GM10266 (cell line): ENCODE data around the gene CAMTA1.

Experiments
- DNase-seq: peaks from one replicate; pipeline ENCODE4 v3.0.0; 2012; ENCODE audit errors: extremely low spot score
- CTCF ChIP-seq: IDR thresholded peaks from 2 replicates; pipeline ENCODE4 v1.5.1; 2012; ENCODE audit warnings: mild to moderate bottlenecking, low read depth; ENCODE audit not compliant: control insufficient read depth, insufficient read depth; ENCODE audit errors: missing control alignments

CAMTA1 gene

DNA sequence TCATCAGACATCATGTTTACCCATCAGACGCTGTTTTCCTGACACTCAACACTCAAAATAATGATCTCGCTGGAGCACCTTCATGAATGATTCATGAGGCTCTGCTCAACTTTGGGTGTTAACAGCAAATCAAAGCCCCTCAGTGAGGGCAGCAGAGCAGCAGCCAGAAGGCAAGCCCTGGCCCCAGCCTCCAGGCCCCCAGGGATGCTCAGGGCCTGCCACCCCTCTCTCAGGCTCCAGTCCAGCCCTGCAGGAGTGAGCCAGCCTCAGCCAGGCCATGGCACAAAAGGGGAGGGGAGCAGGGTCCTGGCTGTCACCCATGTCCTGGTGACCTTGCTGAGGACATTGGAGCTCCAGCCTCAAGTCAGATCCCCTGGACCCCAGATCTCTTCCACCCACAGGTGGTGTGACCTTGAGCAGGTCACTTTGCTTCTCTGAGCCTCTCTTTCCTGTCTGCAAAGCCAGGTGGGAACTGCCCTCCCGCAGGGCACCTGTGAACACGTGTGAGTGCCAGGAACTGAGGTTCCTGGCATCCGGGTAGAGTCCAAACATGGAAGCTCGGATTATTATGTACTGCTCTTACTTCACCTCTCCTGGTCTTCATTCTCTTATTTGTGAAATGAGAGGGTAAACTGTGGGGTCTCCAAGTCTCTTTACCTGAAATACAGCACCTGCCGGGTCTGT is 824.2 kb downstream of the CAMTA1 start:
- no peak for DNase-seq
- no peak for TF ChIP-seq CTCF

GRCh38 chr1:7610106-7610731 is 825.0 kb downstream of the CAMTA1 start:
- TF ChIP-seq CTCF = no peak
- no peak for DNase-seq

DNA sequence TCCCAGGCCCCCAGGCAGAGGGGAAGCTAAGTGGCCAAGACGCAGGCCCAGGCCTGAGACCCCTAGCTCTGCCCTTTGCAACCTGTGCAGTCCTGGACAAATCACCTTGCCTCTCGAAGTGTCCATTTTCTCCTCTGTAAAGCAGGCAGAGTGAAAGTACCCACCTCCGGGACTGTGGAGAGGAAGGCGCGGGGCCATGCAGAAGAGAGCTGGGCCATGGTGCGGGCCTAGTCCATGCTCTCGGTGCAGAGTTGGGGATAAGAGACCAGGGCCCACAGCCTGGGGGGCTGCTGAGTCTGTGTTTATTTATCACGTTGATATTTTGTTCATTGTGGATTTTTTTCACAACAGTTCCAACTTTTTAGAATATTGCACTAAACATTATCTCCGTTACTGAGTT is 825.7 kb downstream of the CAMTA1 start:
- DNase-seq = no peak
- TF ChIP-seq CTCF = no peak

DNA sequence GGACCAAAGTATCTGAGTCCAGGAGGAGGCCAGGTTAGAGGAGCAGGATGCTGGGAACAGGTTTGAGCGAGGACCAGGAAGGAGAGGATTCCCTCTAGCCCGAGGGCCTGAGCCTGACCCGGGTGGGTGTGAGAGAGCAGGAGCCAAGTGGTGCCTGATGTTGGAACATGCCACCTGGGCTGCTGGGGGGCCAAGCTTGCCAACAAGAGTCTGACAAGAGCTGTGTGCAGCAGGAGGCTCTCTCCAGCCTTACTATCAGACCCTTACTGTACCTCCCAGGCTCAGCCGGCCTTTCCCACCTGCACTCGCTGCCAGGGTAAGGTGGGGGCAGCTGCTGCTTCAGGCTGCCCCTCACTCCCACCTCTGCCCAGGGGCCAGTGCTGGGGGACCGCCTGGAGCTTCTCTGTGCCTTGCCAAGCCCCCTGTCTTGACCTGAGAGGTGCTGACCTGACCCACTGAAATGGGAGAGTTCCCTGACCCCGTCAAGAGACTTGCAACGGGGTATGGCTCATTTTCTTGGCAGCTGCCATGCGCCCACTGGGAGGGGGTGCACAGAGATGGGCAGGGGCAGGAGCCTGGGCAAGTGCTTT is 826.3 kb downstream of the CAMTA1 start:
- no peak for DNase-seq
- no peak for TF ChIP-seq CTCF

GRCh38 chr1:7613106-7613850 is 828.0 kb downstream of the CAMTA1 start:
- TF ChIP-seq CTCF = no peak
- DNase-seq = no peak

- DNase-seq = no peak
- TF ChIP-seq CTCF = no peak
Measured at GRCh38 chr1:7613851-7614205, 828.6 kb downstream of the CAMTA1 start.

- TF ChIP-seq CTCF = no peak
- no peak for DNase-seq
Measured at GRCh38 chr1:7614576-7615074, 829.4 kb downstream of the CAMTA1 start.
